CD4-positive, CD25-positive, alpha-beta regulatory T cell (primary cell): ENCODE data around the gene SORCS1. TPM values are rescaled to one million over a fixed set of nuclear protein-coding genes. Genes with fewer than 3 reads are reported as not detected.

Source experiments
- ATAC-seq, 2 donors: fragments of 150-1000 bp; cut with Tn5 transposase; one replicate each; pipeline ENCODE4 v1.10.0; 2021; ENCODE audit warnings: low read depth in 2 of 2, moderate number of reproducible peaks in 2 of 2, moderate library complexity in 1 of 2
- DNase-seq, 3 donors: peaks; one replicate each; pipeline versions ENCODE4 v3.0.0 to v3.0.0-alpha.2; 2012 to 2022; ENCODE audit warnings: mixed read lengths in 1 of 3
- H3K27ac ChIP-seq: one replicate; pipeline ENCODE4 v1.7.0; 2013; ENCODE audit warnings: mild to moderate bottlenecking, low read length; ENCODE audit not compliant: insufficient read depth, poor library complexity, severe bottlenecking
- H3K27me3 ChIP-seq: one replicate; pipeline ENCODE4 v1.7.0; 2013; ENCODE audit warnings: low read length; ENCODE audit not compliant: control insufficient read depth, insufficient read depth
- H3K36me3 ChIP-seq: one replicate; pipeline ENCODE4 v1.7.0; 2013; ENCODE audit warnings: mild to moderate bottlenecking, low read length, moderate library complexity; ENCODE audit not compliant: control insufficient read depth, insufficient read depth
- H3K4me1 ChIP-seq: 2 replicates; pipeline ENCODE4 v1.7.0; 2013; ENCODE audit warnings: mild to moderate bottlenecking, low read length; ENCODE audit not compliant: insufficient read depth, control insufficient read depth, poor library complexity, severe bottlenecking
- H3K4me3 ChIP-seq: one replicate; pipeline ENCODE4 v1.7.0; 2013; ENCODE audit warnings: low read depth, mild to moderate bottlenecking, low read length, moderate library complexity
- H3K9me3 ChIP-seq, 2 experiments: 1 replicate in 1 of 2; 2 replicates in 1 of 2; pipeline ENCODE4 v1.7.0; 2013; ENCODE audit warnings: low read length in 2 of 2, mild to moderate bottlenecking in 1 of 2, moderate library complexity in 1 of 2; ENCODE audit not compliant: control insufficient read depth in 2 of 2
- H3K27ac Mint-ChIP-seq, 3 donors: one replicate each; pipeline ENCODE4 v1.8.0; 2020 to 2022; ENCODE audit warnings: mild to moderate bottlenecking in 3 of 3, mixed read lengths in 3 of 3, moderate library complexity in 2 of 3
- H3K27me3 Mint-ChIP-seq: one replicate; pipeline ENCODE4 v1.8.0; 2022; ENCODE audit warnings: mild to moderate bottlenecking, mixed read lengths
- H3K36me3 Mint-ChIP-seq: one replicate; pipeline ENCODE4 v1.8.0; 2020; ENCODE audit warnings: mixed read lengths
- H3K4me1 Mint-ChIP-seq, 4 donors: one replicate each; pipeline ENCODE4 v1.8.0; 2020 to 2022; ENCODE audit warnings: mixed read lengths in 4 of 4, mild to moderate bottlenecking in 1 of 4
- H3K4me3 Mint-ChIP-seq, 4 donors: one replicate each; pipeline ENCODE4 v1.8.0; 2020 to 2022; ENCODE audit warnings: mild to moderate bottlenecking in 4 of 4, mixed read lengths in 4 of 4, moderate library complexity in 3 of 4
- H3K9me3 Mint-ChIP-seq, 7 donors: one replicate each; pipeline ENCODE4 v1.8.0; 2020 to 2022; ENCODE audit warnings: mixed read lengths in 7 of 7, mild to moderate bottlenecking in 3 of 7, moderate library complexity in 2 of 7
- polyA plus RNA-seq, 4 donors: library from polyadenylated mRNA; unstranded; fragments of 300-500 nt; fragmentation: Illumina TruSeq; gene quantifications; one replicate each; pipeline ENCODE4 v1.2.3, GENCODE V29; 2021
- total RNA-seq: library from RNA; stranded (reverse); gene quantifications from one replicate; pipeline ENCODE4 v1.2.3, GENCODE V29; 2022

The SORCS1 gene
- total and polyA plus RNA-seq, 5 donors from 2014 or later: not detected

GRCh38 chr10:106980495-106981451, 183.7 kb downstream of the SORCS1 start:
- no peak for DNase-seq
- Histone ChIP-seq H3K9me3 (peaks cover 0 to 4% of the 10 kb centered on the region in 2 experiments), H3K4me3 (no peak overlapping the region), H3K36me3 (no peaks in the 10 kb centered on the region), H3K27me3 (no peaks in the 10 kb centered on the region), H3K27ac (no peak overlapping the region), H3K4me1 (no peaks in the 10 kb centered on the region)
- H3K9me3 Mint-ChIP-seq: peaks cover 0 to 13% (median 0%) of the 10 kb centered on the region in 7 donors
- no peak overlapping the region for H3K27ac Mint-ChIP-seq
- H3K36me3 Mint-ChIP-seq: peaks cover 3% of the 10 kb centered on the region
- no peaks in the 10 kb centered on the region for H3K27me3 Mint-ChIP-seq
- ATAC-seq: no peak
- no peaks in the 10 kb centered on the region for H3K4me1 Mint-ChIP-seq
- H3K4me3 Mint-ChIP-seq: no peak overlapping the region

- peaks cover 0 to 4% of the 10 kb centered on the region in 2 experiments for H3K9me3 ChIP-seq
- ATAC-seq (no peak), DNase-seq (no peak)
- H3K4me1 ChIP-seq: no peaks in the 10 kb centered on the region
- H3K27ac Mint-ChIP-seq: peak overlapping the region in 1 of 3 donors; percentile 45
- H3K4me3 Mint-ChIP-seq: no peak overlapping the region
- peaks cover 3% of the 10 kb centered on the region for H3K36me3 Mint-ChIP-seq
- no peaks in the 10 kb centered on the region for H3K27me3 ChIP-seq
- no peak overlapping the region for H3K4me3 ChIP-seq
- no peak overlapping the region for H3K27ac ChIP-seq
- H3K9me3 Mint-ChIP-seq: peaks cover 0 to 16% (median 2%) of the 10 kb centered on the region in 7 donors
- no peaks in the 10 kb centered on the region for H3K4me1 Mint-ChIP-seq
- no peaks in the 10 kb centered on the region for H3K27me3 Mint-ChIP-seq
- no peaks in the 10 kb centered on the region for H3K36me3 ChIP-seq
These were observed 185.8 kb downstream of the SORCS1 start for GRCh38 chr10:106978756-106979155.

DNA sequence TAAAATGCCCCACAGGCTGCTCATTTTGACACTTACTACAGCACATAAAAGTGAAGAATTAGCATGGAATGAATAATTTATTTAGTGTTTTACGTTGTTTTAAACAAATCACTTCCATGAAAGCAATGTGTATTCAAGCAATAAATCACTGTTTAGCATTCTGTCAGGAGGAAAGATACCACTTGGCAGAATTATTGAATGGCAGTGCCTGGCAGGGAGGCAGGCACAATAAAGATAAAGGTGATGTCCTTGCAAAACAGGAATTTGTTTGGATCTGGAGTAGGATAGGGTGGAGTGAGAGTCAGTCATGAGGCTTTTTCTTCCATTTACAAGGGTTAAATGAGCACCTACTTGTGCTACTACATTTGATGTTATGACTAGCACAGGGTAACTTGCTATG, 190.8 kb downstream of the SORCS1 start:
- Histone ChIP-seq H3K27me3 (no peaks in the 10 kb centered on the region), H3K27ac (no peak overlapping the region), H3K36me3 (no peaks in the 10 kb centered on the region), H3K4me1 (no peaks in the 10 kb centered on the region), H3K9me3 (peaks cover 0 to 2% of the 10 kb centered on the region in 2 experiments), H3K4me3 (no peak overlapping the region)
- H3K36me3 Mint-ChIP-seq: peaks cover 3% of the 10 kb centered on the region
- ATAC-seq (no peak), DNase-seq (no peak)
- no peaks in the 10 kb centered on the region for H3K4me1 Mint-ChIP-seq
- H3K27me3 Mint-ChIP-seq: no peaks in the 10 kb centered on the region
- H3K9me3 Mint-ChIP-seq: peaks cover 0 to 19% (median 5%) of the 10 kb centered on the region in 7 donors
- no peak overlapping the region for H3K4me3 Mint-ChIP-seq
- H3K27ac Mint-ChIP-seq: no peak overlapping the region

DNA sequence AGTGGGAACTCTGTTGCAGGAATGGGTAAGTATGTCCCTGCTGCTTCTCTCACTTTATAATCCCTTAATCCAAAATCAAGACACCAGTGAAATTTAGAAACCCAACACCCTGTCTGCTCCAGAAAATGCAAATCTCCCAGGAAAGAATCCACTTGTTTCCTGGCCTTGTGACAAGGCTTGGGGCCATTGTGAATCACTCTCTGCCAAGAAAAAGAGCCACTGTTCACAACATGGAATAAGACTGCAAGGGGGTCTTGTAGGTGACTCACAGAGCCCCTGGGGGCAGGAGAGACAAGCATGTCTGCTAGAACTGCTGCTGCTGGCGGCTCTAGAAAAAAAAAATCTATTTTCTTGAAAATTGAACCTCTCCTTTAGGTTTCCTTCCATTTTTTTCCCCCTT, 191.2 kb downstream of the SORCS1 start:
- Mint-ChIP-seq H3K4me3 (no peak overlapping the region), H3K36me3 (peaks cover 3% of the 10 kb centered on the region), H3K27me3 (no peaks in the 10 kb centered on the region), H3K9me3 (peaks cover 0 to 23% (median 5%) of the 10 kb centered on the region in 7 donors), H3K27ac (no peak overlapping the region), H3K4me1 (no peaks in the 10 kb centered on the region)
- H3K9me3 ChIP-seq: peaks cover 0 to 2% of the 10 kb centered on the region in 2 experiments
- no peak for DNase-seq
- ATAC-seq: no peak
- no peaks in the 10 kb centered on the region for H3K4me1 ChIP-seq
- H3K36me3 ChIP-seq: no peaks in the 10 kb centered on the region
- H3K27me3 ChIP-seq: no peaks in the 10 kb centered on the region
- no peak overlapping the region for H3K4me3 ChIP-seq
- no peak overlapping the region for H3K27ac ChIP-seq

GRCh38 chr10:106972381-106972780, 192.1 kb downstream of the SORCS1 start:
- peaks cover 0 to 2% of the 10 kb centered on the region in 2 experiments for H3K9me3 ChIP-seq
- H3K27ac Mint-ChIP-seq: no peak overlapping the region
- H3K27me3 ChIP-seq: no peaks in the 10 kb centered on the region
- H3K36me3 ChIP-seq: no peaks in the 10 kb centered on the region
- no peaks in the 10 kb centered on the region for H3K4me1 Mint-ChIP-seq
- ATAC-seq: no peak
- H3K4me3 Mint-ChIP-seq: no peak overlapping the region
- no peak overlapping the region for H3K4me3 ChIP-seq
- DNase-seq: no peak
- H3K4me1 ChIP-seq: no peaks in the 10 kb centered on the region
- no peaks in the 10 kb centered on the region for H3K27me3 Mint-ChIP-seq
- H3K9me3 Mint-ChIP-seq: peaks cover 0 to 23% (median 6%) of the 10 kb centered on the region in 7 donors
- peaks cover 3% of the 10 kb centered on the region for H3K36me3 Mint-ChIP-seq
- no peak overlapping the region for H3K27ac ChIP-seq

- DNase-seq (no peak), ATAC-seq (no peak)
- Histone ChIP-seq H3K9me3 (peaks cover 0 to 2% of the 10 kb centered on the region in 2 experiments), H3K36me3 (no peaks in the 10 kb centered on the region), H3K4me1 (no peaks in the 10 kb centered on the region), H3K27ac (no peak overlapping the region), H3K4me3 (no peak overlapping the region), H3K27me3 (no peaks in the 10 kb centered on the region)
- Mint-ChIP-seq H3K4me1 (no peaks in the 10 kb centered on the region), H3K9me3 (peaks cover 0 to 20% (median 7%) of the 10 kb centered on the region in 7 donors), H3K27ac (no peak overlapping the region), H3K4me3 (no peak overlapping the region), H3K36me3 (no peaks in the 10 kb centered on the region), H3K27me3 (no peaks in the 10 kb centered on the region)
These were observed 193.1 kb downstream of the SORCS1 start for GRCh38 chr10:106971411-106971831.

- Histone ChIP-seq H3K27me3 (no peaks in the 10 kb centered on the region), H3K9me3 (no peaks in the 10 kb centered on the region), H3K4me1 (no peaks in the 10 kb centered on the region), H3K36me3 (no peaks in the 10 kb centered on the region), H3K27ac (no peak overlapping the region), H3K4me3 (no peak overlapping the region)
- Mint-ChIP-seq H3K27me3 (no peaks in the 10 kb centered on the region), H3K4me3 (no peak overlapping the region), H3K27ac (no peak overlapping the region), H3K36me3 (no peaks in the 10 kb centered on the region), H3K9me3 (peaks cover 3 to 34% (median 5%) of the 10 kb centered on the region in 7 donors), H3K4me1 (peaks cover 0 to 3% (median 0%) of the 10 kb centered on the region in 4 donors)
- ATAC-seq (no peak), DNase-seq (no peak)
These were observed 197.1 kb downstream of the SORCS1 start for GRCh38 chr10:106967452-106967851.
